Dendritic cell treated with granulocyte-macrophage colony-stimulating factor and Interleukin-4, amounts not matched to agents 40 ng/mL and 50 ng/mL, for 4 days (primary cell): ENCODE results near the gene IGFN1.
"Not testable (repeated sequence)": the region's sequence is repeated elsewhere in the genome, so short reads cannot be mapped to it uniquely, and the experiment has no call there.

Source experiments
- H3K27ac Mint-ChIP-seq: one replicate; pipeline ENCODE4 v1.8.0; 2022; ENCODE audit warnings: mild to moderate bottlenecking, mixed read lengths
- H3K27me3 Mint-ChIP-seq: one replicate; pipeline ENCODE4 v1.8.0; 2022; ENCODE audit warnings: mild to moderate bottlenecking, mixed read lengths
- H3K36me3 Mint-ChIP-seq: one replicate; pipeline ENCODE4 v1.8.0; 2022; ENCODE audit warnings: low read depth, mixed read lengths
- H3K4me1 Mint-ChIP-seq: one replicate; pipeline ENCODE4 v1.8.0; 2022; ENCODE audit warnings: low read depth, mixed read lengths
- H3K4me3 Mint-ChIP-seq: one replicate; pipeline ENCODE4 v1.8.0; 2022; ENCODE audit warnings: mild to moderate bottlenecking, moderate library complexity, mixed read lengths
- H3K9me3 Mint-ChIP-seq: one replicate; pipeline ENCODE4 v1.8.0; 2022; ENCODE audit warnings: mixed read lengths
- intact Hi-C: fragments of 100-400 bp; cut with micrococcal nuclease; formaldehyde crosslinking; loops from one replicate; pipeline ENCODE4 v1.15.0; 2022

Gene IGFN1

GRCh38 chr1:201241736-201242135, 51.1 kb downstream of the IGFN1 start:
- Mint-ChIP-seq H3K36me3 (no peaks in the 10 kb centered on the region), H3K27ac (no peak overlapping the region), H3K4me3 (no peak overlapping the region), H3K4me1 (no peaks in the 10 kb centered on the region), H3K27me3 (peaks cover 13% of the 10 kb centered on the region), H3K9me3 (no peaks in the 10 kb centered on the region)
- intact Hi-C loops, result no loop called here

- intact Hi-C loops, result no loop called here
- H3K4me3 Mint-ChIP-seq, result no peak overlapping the region
- no peak overlapping the region for H3K27ac Mint-ChIP-seq
- no peaks in the 10 kb centered on the region for H3K9me3 Mint-ChIP-seq
- no peaks in the 10 kb centered on the region for H3K36me3 Mint-ChIP-seq
- H3K27me3 Mint-ChIP-seq, result peaks cover 9% of the 10 kb centered on the region
- no peaks in the 10 kb centered on the region for H3K4me1 Mint-ChIP-seq
These were observed 54.5 kb downstream of the IGFN1 start for GRCh38 chr1:201245082-201245481.

DNA sequence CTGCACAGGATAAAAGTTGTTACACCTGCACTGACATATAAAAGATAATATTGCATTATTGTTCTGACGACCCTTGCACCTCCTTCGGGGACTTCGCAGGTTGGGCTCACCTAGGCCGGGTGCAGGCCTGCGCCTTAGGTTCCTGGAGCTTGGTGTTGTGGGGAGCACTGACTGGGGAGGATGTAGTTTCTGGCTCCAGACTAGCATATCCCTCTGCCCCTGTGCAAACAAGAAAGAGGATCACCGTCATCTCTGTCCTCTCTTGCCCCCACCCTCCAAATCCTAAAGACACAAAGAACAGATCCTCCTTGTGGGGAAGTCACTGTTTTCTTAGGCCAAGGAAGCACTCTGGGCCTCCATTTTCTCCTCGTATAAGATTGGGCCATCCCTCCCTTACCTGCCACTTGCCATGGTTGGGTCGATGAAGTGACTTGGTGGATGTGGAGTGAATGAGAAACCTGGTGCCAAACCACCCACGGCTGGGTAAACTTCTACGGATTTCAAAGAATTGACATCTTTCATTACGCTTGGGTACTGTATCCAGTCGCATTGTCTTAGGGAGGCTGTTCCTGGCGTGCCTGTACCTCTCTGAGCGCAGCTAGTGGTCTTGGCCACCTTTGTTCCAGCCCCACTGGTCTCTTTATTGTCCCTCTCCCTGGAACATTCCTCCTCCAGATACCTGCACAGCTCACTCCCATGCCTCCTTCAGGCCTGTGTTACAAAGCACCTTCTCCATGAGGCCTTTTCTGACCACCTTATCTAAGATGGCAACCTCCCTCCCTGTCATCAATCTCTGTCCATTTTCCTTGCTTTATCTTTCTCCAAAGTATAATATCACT, 58.3 kb downstream of the IGFN1 start:
- no peak overlapping the region for H3K27ac Mint-ChIP-seq
- intact Hi-C loops, result no loop called here
- H3K36me3 Mint-ChIP-seq, result no peaks in the 10 kb centered on the region
- peaks cover 8% of the 10 kb centered on the region for H3K27me3 Mint-ChIP-seq
- H3K4me3 Mint-ChIP-seq, result no peak overlapping the region
- H3K4me1 Mint-ChIP-seq, result no peaks in the 10 kb centered on the region
- H3K9me3 Mint-ChIP-seq, result no peaks in the 10 kb centered on the region

- intact Hi-C loops, result loop anchor here (5.0 kb wide), 1 partner anchor 97 kb away; no protein-coding TSS in a partner anchor
- Mint-ChIP-seq H3K36me3 (no peaks in the 10 kb centered on the region), H3K4me1 (no peaks in the 10 kb centered on the region), H3K27me3 (no peaks in the 10 kb centered on the region), H3K4me3 (no peak overlapping the region), H3K27ac (no peak overlapping the region), H3K9me3 (no peaks in the 10 kb centered on the region)
These were observed 59.8 kb downstream of the IGFN1 start for GRCh38 chr1:201250326-201251011.

DNA sequence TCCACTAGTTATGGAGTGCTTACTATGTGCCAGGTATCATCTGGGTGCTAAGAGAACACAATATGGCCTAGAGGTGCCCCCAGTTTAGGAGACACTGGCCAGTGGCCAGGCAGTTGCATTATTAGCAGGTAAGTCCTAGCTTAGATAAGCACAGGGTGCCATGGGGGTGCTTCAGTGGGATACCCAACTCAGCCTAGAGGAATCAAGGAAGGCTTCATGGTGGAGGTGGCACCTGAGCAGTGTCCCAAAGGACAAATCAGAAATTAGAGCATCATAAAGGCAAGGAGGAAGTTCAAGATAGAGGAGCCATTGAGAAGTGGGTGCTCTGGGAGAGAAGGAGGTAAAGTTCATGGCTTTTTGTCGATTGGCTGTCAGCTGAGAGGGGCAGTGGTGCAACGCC, 60.8 kb downstream of the IGFN1 start:
- H3K36me3 Mint-ChIP-seq, result no peaks in the 10 kb centered on the region
- intact Hi-C loops, result loop anchor here (5.0 kb wide), 1 partner anchor 96 kb away; no protein-coding TSS in a partner anchor
- H3K9me3 Mint-ChIP-seq, result no peaks in the 10 kb centered on the region
- H3K27ac Mint-ChIP-seq, result no peak overlapping the region
- H3K27me3 Mint-ChIP-seq, result no peaks in the 10 kb centered on the region
- H3K4me3 Mint-ChIP-seq, result no peak overlapping the region
- H3K4me1 Mint-ChIP-seq, result no peaks in the 10 kb centered on the region

GRCh38 chr1:201251851-201252430, 61.3 kb downstream of the IGFN1 start:
- Mint-ChIP-seq H3K36me3 (no peaks in the 10 kb centered on the region), H3K4me1 (no peaks in the 10 kb centered on the region), H3K27me3 (no peaks in the 10 kb centered on the region), H3K9me3 (no peaks in the 10 kb centered on the region), H3K4me3 (no peak overlapping the region), H3K27ac (no peak overlapping the region)
- intact Hi-C loops, result loop anchor here (5.0 kb wide), 1 partner anchor 95 kb away; no protein-coding TSS in a partner anchor

- no peaks in the 10 kb centered on the region for H3K9me3 Mint-ChIP-seq
- no peaks in the 10 kb centered on the region for H3K4me1 Mint-ChIP-seq
- intact Hi-C loops, result loop anchor here (5.0 kb wide), 1 partner anchor 94 kb away; no protein-coding TSS in a partner anchor
- no peaks in the 10 kb centered on the region for H3K36me3 Mint-ChIP-seq
- no peak overlapping the region for H3K27ac Mint-ChIP-seq
- H3K4me3 Mint-ChIP-seq, result no peak overlapping the region
- no peaks in the 10 kb centered on the region for H3K27me3 Mint-ChIP-seq
These were observed 62.3 kb downstream of the IGFN1 start for GRCh38 chr1:201252944-201253371.

DNA sequence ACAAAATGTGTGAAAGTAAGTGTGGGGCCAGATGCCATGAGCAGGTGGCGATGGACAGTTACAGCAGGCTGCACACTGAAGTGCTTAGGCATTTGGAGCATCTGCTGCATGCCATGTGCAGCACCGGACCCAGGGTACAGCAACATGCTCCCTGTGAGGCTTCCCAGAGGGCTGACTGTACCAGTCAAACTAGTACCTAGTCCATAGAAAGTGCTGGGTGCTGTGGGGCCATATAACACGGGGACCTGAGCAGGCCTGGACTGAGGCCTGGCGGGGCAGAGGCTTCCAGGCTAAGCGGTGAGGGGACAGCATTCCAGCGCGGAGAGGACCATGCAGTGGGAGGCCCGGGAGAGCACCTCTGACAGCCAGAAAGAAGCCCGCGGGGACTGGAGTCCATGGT, 62.8 kb downstream of the IGFN1 start:
- Mint-ChIP-seq H3K36me3 (no peaks in the 10 kb centered on the region), H3K9me3 (no peaks in the 10 kb centered on the region), H3K27me3 (no peaks in the 10 kb centered on the region), H3K4me3 (no peak overlapping the region), H3K4me1 (no peaks in the 10 kb centered on the region), H3K27ac (no peak overlapping the region)
- intact Hi-C loops, result loop anchor here (5.0 kb wide), 1 partner anchor 94 kb away; no protein-coding TSS in a partner anchor

GRCh38 chr1:201253906-201254624, 63.4 kb downstream of the IGFN1 start:
- Mint-ChIP-seq H3K9me3 (no peaks in the 10 kb centered on the region), H3K4me3 (no peak overlapping the region), H3K36me3 (no peaks in the 10 kb centered on the region), H3K27ac (no peak overlapping the region), H3K4me1 (no peaks in the 10 kb centered on the region), H3K27me3 (peaks cover 1% of the 10 kb centered on the region)
- intact Hi-C loops, result loop anchor here (2.0 to 5.0 kb wide), 3 partner anchors 93 to 153 kb away; no protein-coding TSS in a partner anchor

- no peak overlapping the region for H3K4me3 Mint-ChIP-seq
- peaks cover 4% of the 10 kb centered on the region for H3K27me3 Mint-ChIP-seq
- H3K4me1 Mint-ChIP-seq, result no peaks in the 10 kb centered on the region
- H3K36me3 Mint-ChIP-seq, result no peaks in the 10 kb centered on the region
- H3K27ac Mint-ChIP-seq, result no peak overlapping the region
- intact Hi-C loops, result loop anchor here (2.0 to 5.0 kb wide), 3 partner anchors 92 to 152 kb away; no protein-coding TSS in a partner anchor
- H3K9me3 Mint-ChIP-seq, result no peaks in the 10 kb centered on the region
These were observed 64.2 kb downstream of the IGFN1 start for GRCh38 chr1:201254625-201255478.

DNA sequence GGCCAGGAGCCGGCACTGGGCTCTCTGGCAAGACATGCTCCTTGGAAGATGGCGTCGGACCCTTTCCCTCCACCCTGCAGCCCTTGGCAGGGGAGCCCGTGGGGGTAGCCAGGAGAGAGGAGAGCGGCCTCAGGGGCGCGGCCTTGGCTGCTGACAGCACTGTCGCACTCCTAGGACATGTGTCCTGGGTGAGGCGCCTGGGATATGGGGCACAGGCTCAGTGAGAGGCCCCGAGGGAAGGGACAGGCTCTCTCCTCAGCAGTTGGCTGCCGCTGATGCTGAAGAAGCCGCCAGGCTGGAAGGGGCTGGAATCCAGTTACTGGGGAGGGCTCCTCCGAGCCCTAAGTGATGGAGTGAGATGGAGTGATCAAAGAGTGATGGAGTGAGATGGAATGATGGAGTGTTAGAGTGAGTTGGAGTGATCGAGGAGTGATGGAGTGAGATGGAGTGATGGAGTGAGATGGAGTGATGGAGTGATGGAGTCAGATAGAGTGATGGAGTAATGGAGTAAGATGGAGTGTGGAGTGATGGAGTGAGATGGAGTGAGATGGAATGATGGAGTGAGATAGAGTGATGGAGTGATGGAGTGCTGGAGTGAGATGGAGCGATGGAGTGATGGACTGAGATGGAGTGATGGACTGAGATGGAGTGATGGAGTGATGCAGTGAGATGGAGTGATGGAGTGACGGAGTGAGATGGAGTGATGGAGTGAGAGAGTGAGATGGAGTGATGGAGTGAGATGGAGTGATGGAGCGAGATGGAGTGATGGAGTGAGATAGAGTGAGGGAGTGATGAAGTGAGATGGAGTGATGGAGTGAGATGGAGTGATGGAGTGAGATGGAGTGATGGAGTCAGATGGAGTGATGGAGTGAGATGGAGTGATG, 65.1 kb downstream of the IGFN1 start:
- Mint-ChIP-seq H3K36me3 (no peaks in the 10 kb centered on the region), H3K27ac (no peak overlapping the region), H3K4me1 (no peaks in the 10 kb centered on the region), H3K27me3 (peaks cover 5% of the 10 kb centered on the region), H3K4me3 (no peak overlapping the region), H3K9me3 (no peaks in the 10 kb centered on the region)
- intact Hi-C loops, result loop anchor here (2.0 kb wide), 2 partner anchors 105 to 151 kb away; no protein-coding TSS in a partner anchor

DNA sequence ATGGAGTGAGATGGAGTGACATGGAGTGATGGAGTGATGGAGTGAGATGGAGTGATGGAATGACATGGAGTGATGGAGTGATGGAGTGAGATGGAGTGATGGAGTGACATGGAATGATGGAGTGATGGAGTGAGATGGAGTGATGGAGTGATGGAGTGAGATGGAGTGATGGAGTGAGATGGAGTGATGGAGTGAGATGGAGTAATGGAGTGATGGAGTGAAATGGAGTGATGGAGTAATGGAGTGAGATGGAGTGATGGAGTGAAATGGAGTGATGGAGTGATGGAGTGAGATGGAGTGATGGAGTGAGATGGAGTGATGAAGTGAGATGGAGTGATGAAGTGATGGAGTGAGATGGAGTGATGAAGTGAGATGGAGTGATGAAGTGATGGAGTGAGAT, 67.5 kb downstream of the IGFN1 start:
- H3K27me3 Mint-ChIP-seq, H3K27ac Mint-ChIP-seq, H3K36me3 Mint-ChIP-seq, intact Hi-C loops, H3K4me3 Mint-ChIP-seq, H3K4me1 Mint-ChIP-seq, H3K9me3 Mint-ChIP-seq: not testable (repeated sequence)
